Ovary (tissue), 9 donors: Measurements from ENCODE around the gene PPCDC. TPM values are rescaled to one million over a fixed set of nuclear protein-coding genes. Genes with fewer than 3 reads are reported as not detected.

ENCODE experiments used
- DNase-seq, 5 donors: peaks; one replicate each; pipeline ENCODE4 v3.0.0-alpha.2; 2019 to 2020
- H3K27ac ChIP-seq, 2 donors: fragments of 200-600 bp; one replicate each; pipeline versions ENCODE4 v1.5.1 to v1.8.0; 2019 to 2022
- H3K27me3 ChIP-seq: fragments of 200-600 bp; one replicate; pipeline ENCODE4 v1.8.0; 2022
- H3K36me3 ChIP-seq: fragments of 200-600 bp; sonication (generic); one replicate; pipeline ENCODE4 v1.5.1; 2019
- H3K4me1 ChIP-seq: one replicate; pipeline ENCODE4 v1.8.1; 2013; ENCODE audit warnings: mild to moderate bottlenecking, moderate library complexity; ENCODE audit not compliant: insufficient read depth
- H3K4me3 ChIP-seq: fragments of 200-600 bp; sonication (generic); one replicate; pipeline ENCODE4 v1.5.1; 2017
- H3K9me3 ChIP-seq, 2 donors: fragments of 200-600 bp in 1 of 2; sonication (generic) in 1 of 2; one replicate each; pipeline versions ENCODE4 v1.5.1 to v1.8.1; 2013 to 2019; ENCODE audit warnings: mild to moderate bottlenecking in 1 of 2, moderate library complexity in 1 of 2
- EP300 ChIP-seq: sonication (generic); formaldehyde crosslinking; IDR thresholded peaks from one replicate; pipeline ENCODE4 v1.6.1; 2017; ENCODE audit warnings: antibody characterized with exemption
- POLR2A ChIP-seq: fragments of 450-650 bp; IDR thresholded peaks from one replicate; pipeline ENCODE4 v1.6.1; 2017; ENCODE audit warnings: antibody characterized with exemption, mild to moderate bottlenecking, moderate library complexity
- WGBS, 3 donors: extraction: QIAGEN DNeasy Blood & Tissue Kit in 1 of 3; methylation state at CpG; one replicate each; pipeline versions ENCODE4 v1.1.5 to v1.1.7; 2013 to 2017; 5-methylcytosine and 5-hydroxymethylcytosine counted together
- intact Hi-C, 4 donors: fragments of 100-400 bp; cut with DNase I; formaldehyde crosslinking; loops; one replicate each; pipeline versions ENCODE4 v1.11.0 to v1.15.1; 2022 to 2023
- polyA plus RNA-seq, 2 donors: library from polyadenylated mRNA; stranded (reverse); fragments of 200-250 nt in 1 of 2; fragments of 350-450 nt in 1 of 2; fragmentation: Illumina TruSeq in 1 of 2; extraction: RNeasy Lipid Tissue Mini Kit (QIAGEN cat#74804) in 1 of 2; gene quantifications; one replicate each; pipeline ENCODE4 v1.2.3, GENCODE V29; 2013 to 2014
- total RNA-seq, 7 donors: library from RNA; depleted of rRNA in 2 of 7; stranded (reverse); fragments of >200 nt in 2 of 7; fragmentation: NEBNext Ultra II Directional in 3 of 7; extraction: Animal tissue kit (Norgen Biotek cat#: 25700) in 3 of 7; gene quantifications; one replicate each; pipeline versions ENCODE4 v1.1.0 to v1.2.4, GENCODE V29; 2016 to 2023
- TF ChIP-seq, protein P1 (sequence below), 3 donors: fragments of 450-650 bp in 2 of 3; fragments of 200-600 bp in 1 of 3; IDR thresholded peaks; one replicate each; pipeline versions ENCODE4 v1.5.1 to v1.8.0; 2016 to 2022; ENCODE audit warnings: antibody characterized with exemption in 3 of 3, mild to moderate bottlenecking in 1 of 3
- donor health status: DM: no; HTN: no; CAD: no; lungs with moderate emphysema.
- donor health status: DM: no; HTN: no; CAD: no.
- donor health status: Bipolar disorder and iron deficiency.
- donor health status: DM: yes; HTN: yes; CAD: no.
- donor health status: DM: no; HTN: no; CAD: no.
- donor health status: DM: yes; HTN: yes; CAD: no.

Gene PPCDC
- total and polyA plus RNA-seq, 9 donors = 4.0 to 20.6 (median 9.7) TPM

DNA sequence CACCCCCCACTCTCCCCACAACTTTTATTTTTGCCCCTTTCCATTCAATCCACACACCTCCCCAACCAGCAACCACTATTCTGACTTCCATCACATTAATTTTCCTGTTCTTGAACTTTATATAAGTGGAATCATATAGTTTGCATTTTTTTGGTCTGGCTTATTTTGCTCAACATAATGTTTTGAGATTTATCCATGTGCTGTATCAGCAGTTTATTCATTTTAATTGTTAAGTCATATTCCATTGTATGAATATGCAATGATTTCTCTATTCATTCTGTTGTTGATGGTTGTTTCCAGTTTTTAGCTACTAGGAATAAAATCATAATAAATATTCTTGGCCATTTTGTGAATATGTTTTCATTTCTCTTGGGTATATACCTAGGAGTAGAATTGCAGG, 33.9 kb upstream of the PPCDC start:
- TF ChIP-seq POLR2A (no peak), EP300 (no peak)
- TF ChIP-seq, protein P1, sequence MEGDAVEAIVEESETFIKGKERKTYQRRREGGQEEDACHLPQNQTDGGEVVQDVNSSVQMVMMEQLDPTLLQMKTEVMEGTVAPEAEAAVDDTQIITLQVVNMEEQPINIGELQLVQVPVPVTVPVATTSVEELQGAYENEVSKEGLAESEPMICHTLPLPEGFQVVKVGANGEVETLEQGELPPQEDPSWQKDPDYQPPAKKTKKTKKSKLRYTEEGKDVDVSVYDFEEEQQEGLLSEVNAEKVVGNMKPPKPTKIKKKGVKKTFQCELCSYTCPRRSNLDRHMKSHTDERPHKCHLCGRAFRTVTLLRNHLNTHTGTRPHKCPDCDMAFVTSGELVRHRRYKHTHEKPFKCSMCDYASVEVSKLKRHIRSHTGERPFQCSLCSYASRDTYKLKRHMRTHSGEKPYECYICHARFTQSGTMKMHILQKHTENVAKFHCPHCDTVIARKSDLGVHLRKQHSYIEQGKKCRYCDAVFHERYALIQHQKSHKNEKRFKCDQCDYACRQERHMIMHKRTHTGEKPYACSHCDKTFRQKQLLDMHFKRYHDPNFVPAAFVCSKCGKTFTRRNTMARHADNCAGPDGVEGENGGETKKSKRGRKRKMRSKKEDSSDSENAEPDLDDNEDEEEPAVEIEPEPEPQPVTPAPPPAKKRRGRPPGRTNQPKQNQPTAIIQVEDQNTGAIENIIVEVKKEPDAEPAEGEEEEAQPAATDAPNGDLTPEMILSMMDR (IDR thresholded peaks at IDR 0.05) = no peak
- no peak for DNase-seq

GRCh38 chr15:74992619-74993018, 30.8 kb upstream of the PPCDC start:
- Histone ChIP-seq H3K27ac (no peak overlapping the region), H3K9me3 (no peaks in the 10 kb centered on the region), H3K4me1 (peaks cover 8% of the 10 kb centered on the region), H3K36me3 (no peaks in the 10 kb centered on the region), H3K27me3 (no peaks in the 10 kb centered on the region), H3K4me3 (no peak overlapping the region)
- DNase-seq = no peak
- TF ChIP-seq POLR2A (no peak), EP300 (no peak)
- TF ChIP-seq, protein P1 (IDR thresholded peaks at IDR 0.05) = no peak
- intact Hi-C loops = loop anchor here in 1 of 4 donors (10.0 kb wide), 1 partner anchor 218 kb away; no protein-coding TSS in a partner anchor
- 43 to 46% (median 44%) methylated on average over 1 of the region's 1 CpG for WGBS, 3 donors

More for the DNA sequence above, 33.9 kb upstream of the PPCDC start:
- H3K27me3 ChIP-seq = no peaks in the 10 kb centered on the region
- no peak overlapping the region for H3K27ac ChIP-seq
- no peak overlapping the region for H3K4me3 ChIP-seq
- no peaks in the 10 kb centered on the region for H3K36me3 ChIP-seq
- no peaks in the 10 kb centered on the region for H3K9me3 ChIP-seq
- intact Hi-C loops = no loop called here
- H3K4me1 ChIP-seq = no peaks in the 10 kb centered on the region

GRCh38 chr15:74994236-74994635, 29.2 kb upstream of the PPCDC start:
- intact Hi-C loops = loop anchor here in 1 of 4 donors (10.0 kb wide), 1 partner anchor 219 kb away; no protein-coding TSS in a partner anchor
- peaks cover 8% of the 10 kb centered on the region for H3K4me1 ChIP-seq
- H3K9me3 ChIP-seq = no peaks in the 10 kb centered on the region
- WGBS, 3 donors = 67 to 80% (median 74%) methylated on average over 2 of the region's 2 CpGs
- TF ChIP-seq POLR2A = no peak
- TF ChIP-seq, protein P1 (IDR thresholded peaks at IDR 0.05) = no peak
- TF ChIP-seq EP300 = no peak
- H3K27ac ChIP-seq = no peak overlapping the region
- no peak overlapping the region for H3K4me3 ChIP-seq
- DNase-seq = no peak
- no peaks in the 10 kb centered on the region for H3K27me3 ChIP-seq
- H3K36me3 ChIP-seq = no peaks in the 10 kb centered on the region

DNA sequence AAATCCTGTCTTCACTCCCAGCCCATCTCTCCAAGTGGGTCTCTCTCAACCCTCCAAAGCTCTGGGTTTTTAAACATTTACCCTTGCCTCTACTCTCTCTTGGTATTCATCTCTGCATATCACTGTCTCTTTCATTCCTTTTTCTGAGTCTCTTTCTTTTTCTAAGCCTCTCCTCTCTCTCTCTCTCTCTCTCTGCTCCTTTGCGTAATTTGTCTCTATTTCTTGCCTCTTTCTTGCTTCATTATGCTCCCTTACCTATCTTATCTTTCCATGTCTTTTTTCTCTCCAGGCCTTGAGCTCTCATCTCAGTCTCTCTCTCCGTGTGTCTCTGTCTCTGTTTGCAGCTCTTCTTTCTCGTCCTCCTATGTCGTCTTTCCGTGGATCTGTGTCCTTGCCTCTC, 28.7 kb upstream of the PPCDC start:
- intact Hi-C loops = loop anchor here in 1 of 4 donors (10.0 kb wide), 1 partner anchor 220 kb away; no protein-coding TSS in a partner anchor
- Histone ChIP-seq H3K36me3 (no peaks in the 10 kb centered on the region), H3K4me3 (no peak overlapping the region), H3K4me1 (peaks cover 8% of the 10 kb centered on the region), H3K9me3 (no peaks in the 10 kb centered on the region), H3K27me3 (no peaks in the 10 kb centered on the region), H3K27ac (no peak overlapping the region)
- no peak for DNase-seq
- 32 to 44% (median 39%) methylated on average over 5 of the region's 5 CpGs for WGBS, 3 donors
- TF ChIP-seq, protein P1 (IDR thresholded peaks at IDR 0.05) = no peak
- no peak for TF ChIP-seq EP300
